HepG2 (cell line): Measurements from ENCODE around the gene IL32. TPM values are rescaled to one million over a fixed set of nuclear protein-coding genes. Genes with fewer than 3 reads are reported as not detected.

ENCODE experiments used
- AFF4 ChIP-seq: sonication (generic); formaldehyde crosslinking; IDR thresholded peaks from 2 replicates; pipeline ENCODE4 v1.4.0; 2020; ENCODE audit warnings: missing genetic modification reagents
- CHD4 ChIP-seq: fragments of 200-600 bp; sonication (generic); IDR thresholded peaks from 2 replicates; pipeline ENCODE4 v1.7.0; 2017; ENCODE audit warnings: mild to moderate bottlenecking, low read length, borderline replicate concordance
- DNMT3B ChIP-seq: conservative IDR thresholded peaks from 2 replicates; pipeline ENCODE4 v1.6.1; 2016; ENCODE audit warnings: missing biosample characterization, control low read depth
- KAT2B ChIP-seq: fragments of 150-350 bp; IDR thresholded peaks from 2 replicates; pipeline ENCODE4 v1.6.1; 2014; ENCODE audit warnings: low read depth, low read length, borderline replicate concordance
- NFE2L2 ChIP-seq: fragments of 150-350 bp; IDR thresholded peaks from 2 replicates; pipeline ENCODE4 v1.6.1; 2014; ENCODE audit warnings: low read length
- SSRP1 ChIP-seq: IDR thresholded peaks from 2 replicates; pipeline ENCODE4 v1.6.1; 2016; ENCODE audit warnings: control low read depth
- ZNF629 ChIP-seq: sonication (generic); formaldehyde crosslinking; conservative IDR thresholded peaks from 2 replicates; pipeline ENCODE4 v1.5.0; 2020; ENCODE audit warnings: missing genetic modification reagents
- ZNF782 ChIP-seq: sonication (generic); formaldehyde crosslinking; IDR thresholded peaks from 2 replicates; pipeline ENCODE4 v1.4.0; 2020; ENCODE audit warnings: missing genetic modification reagents, mild to moderate bottlenecking, borderline replicate concordance
- polyA plus RNA-seq, 8 experiments: library from polyadenylated mRNA; depleted of rRNA in 3 of 8; stranded (reverse) in 7 of 8; unstranded in 1 of 8; fragments of >200 nt; fragmentation: Illumina TruSeq in 4 of 8; extraction: Trizol in 4 of 8; gene quantifications; 2 replicates each; pipeline versions ENCODE4 v1.2.1 to v1.2.3, GENCODE V29; 2011 to 2016; ENCODE audit warnings: low read depth in 4 of 8, missing spikeins in 1 of 8, mixed read lengths in 1 of 8; ENCODE audit not compliant: insufficient read depth in 1 of 8
- total RNA-seq, 5 experiments: library from RNA; depleted of rRNA; stranded (reverse); fragments of >200 nt; fragmentation: Illumina TruSeq; extraction: Trizol; gene quantifications; 2 replicates each; pipeline ENCODE4 v1.2.3, GENCODE V29; 2016; ENCODE audit warnings: low read depth in 1 of 5
- TF ChIP-seq, protein P1 (sequence below): sonication (generic); formaldehyde crosslinking; IDR thresholded peaks from 2 replicates; pipeline ENCODE4 v1.8.0; 2022; ENCODE audit warnings: low read depth, missing genetic modification reagents
- TF ChIP-seq, protein P2 (sequence below): sonication (generic); formaldehyde crosslinking; conservative IDR thresholded peaks from 2 replicates; pipeline ENCODE4 v1.5.0; 2020; ENCODE audit warnings: missing genetic modification reagents

Gene IL32
- total and polyA plus RNA-seq, 2 of the 13 experiments (the other 11 are each of a cell fraction or from before 2014, with no cell fraction given): 115 to 165 TPM

DNA sequence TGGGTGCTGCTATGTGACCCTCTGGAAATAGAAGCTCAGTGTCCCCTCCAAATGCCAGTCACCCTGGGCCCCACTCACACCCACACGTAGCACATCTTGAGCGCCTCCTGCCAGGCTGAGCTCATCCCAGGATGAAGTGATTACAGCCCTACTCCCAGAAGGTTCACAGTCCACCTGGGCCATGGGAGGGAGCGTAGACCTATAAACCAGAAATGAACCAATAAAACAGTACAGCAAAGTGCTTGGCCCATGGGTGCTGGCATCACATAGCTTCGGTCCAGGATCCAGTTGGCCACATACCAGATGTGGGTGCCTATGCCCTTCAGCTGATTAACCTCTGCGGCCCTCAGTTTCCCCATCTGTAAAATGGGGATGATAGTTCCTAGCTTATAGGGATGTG is 26.5 kb upstream of the IL32 start (continued):
- TF ChIP-seq, protein P1, sequence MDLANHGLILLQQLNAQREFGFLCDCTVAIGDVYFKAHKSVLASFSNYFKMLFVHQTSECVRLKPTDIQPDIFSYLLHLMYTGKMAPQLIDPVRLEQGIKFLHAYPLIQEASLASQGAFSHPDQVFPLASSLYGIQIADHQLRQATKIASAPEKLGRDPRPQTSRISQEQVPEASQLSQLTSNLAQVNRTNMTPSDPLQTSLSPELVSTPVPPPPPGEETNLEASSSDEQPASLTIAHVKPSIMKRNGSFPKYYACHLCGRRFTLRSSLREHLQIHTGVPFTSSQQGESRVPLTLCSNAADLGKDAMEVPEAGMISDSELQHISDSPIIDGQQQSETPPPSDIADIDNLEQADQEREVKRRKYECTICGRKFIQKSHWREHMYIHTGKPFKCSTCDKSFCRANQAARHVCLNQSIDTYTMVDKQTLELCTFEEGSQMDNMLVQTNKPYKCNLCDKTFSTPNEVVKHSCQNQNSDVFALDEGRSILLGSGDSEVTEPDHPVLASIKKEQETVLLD (CRISPR knock-in tag): no peak
- TF ChIP-seq KAT2B (no peak), AFF4 (CRISPR knock-in tag) (no peak), SSRP1 (CRISPR knock-in tag) (no peak), ZNF782 (CRISPR knock-in tag) (no peak), DNMT3B (no peak), NFE2L2 (no peak), CHD4 (peak; percentile 60; the same call in 1 of the 2 replicates), ZNF629 (CRISPR knock-in tag) (peak; percentile 89)
- TF ChIP-seq, protein P2, sequence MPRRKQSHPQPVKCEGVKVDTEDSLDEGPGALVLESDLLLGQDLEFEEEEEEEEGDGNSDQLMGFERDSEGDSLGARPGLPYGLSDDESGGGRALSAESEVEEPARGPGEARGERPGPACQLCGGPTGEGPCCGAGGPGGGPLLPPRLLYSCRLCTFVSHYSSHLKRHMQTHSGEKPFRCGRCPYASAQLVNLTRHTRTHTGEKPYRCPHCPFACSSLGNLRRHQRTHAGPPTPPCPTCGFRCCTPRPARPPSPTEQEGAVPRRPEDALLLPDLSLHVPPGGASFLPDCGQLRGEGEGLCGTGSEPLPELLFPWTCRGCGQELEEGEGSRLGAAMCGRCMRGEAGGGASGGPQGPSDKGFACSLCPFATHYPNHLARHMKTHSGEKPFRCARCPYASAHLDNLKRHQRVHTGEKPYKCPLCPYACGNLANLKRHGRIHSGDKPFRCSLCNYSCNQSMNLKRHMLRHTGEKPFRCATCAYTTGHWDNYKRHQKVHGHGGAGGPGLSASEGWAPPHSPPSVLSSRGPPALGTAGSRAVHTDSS (CRISPR knock-in tag): no peak
